WI38 (cell line): Measurements from ENCODE around the gene LTC4S.

Source experiments
- H3K4me3 ChIP-seq: 2 replicates; pipeline ENCODE4 v1.5.1; 2011; ENCODE audit warnings: low read depth, mild to moderate bottlenecking, control low read depth, low read length
- CTCF ChIP-seq: IDR thresholded peaks from 2 replicates; pipeline ENCODE4 v1.5.1; 2012; ENCODE audit warnings: low read depth, mild to moderate bottlenecking, control low read depth, low read length

LTC4S gene

GRCh38 chr5:179766021-179766725 is 27.6 kb upstream of the LTC4S start:
- H3K4me3 ChIP-seq = 0 out of 2 replicates have a peak overlapping the region, but pooled peaks have one; percentile 6
- TF ChIP-seq CTCF = no peak

GRCh38 chr5:179766726-179767455 is 26.9 kb upstream of the LTC4S start:
- 0 out of 2 replicates have a peak overlapping the region, but pooled peaks have one; percentile 6 for H3K4me3 ChIP-seq
- no peak for TF ChIP-seq CTCF

GRCh38 chr5:179767496-179768100 is 26.2 kb upstream of the LTC4S start:
- TF ChIP-seq CTCF = no peak
- no peak overlapping the region for H3K4me3 ChIP-seq

- no peak overlapping the region for H3K4me3 ChIP-seq
- TF ChIP-seq CTCF = no peak
These were observed 25.3 kb upstream of the LTC4S start for GRCh38 chr5:179768326-179769085.

GRCh38 chr5:179769271-179769670 is 24.5 kb upstream of the LTC4S start:
- TF ChIP-seq CTCF = no peak

GRCh38 chr5:179769796-179770195 is 24.0 kb upstream of the LTC4S start:
- H3K4me3 ChIP-seq = no peak overlapping the region
- TF ChIP-seq CTCF = no peak

More at GRCh38 chr5:179769271-179769670, 24.5 kb upstream of the LTC4S start:
- H3K4me3 ChIP-seq = no peak overlapping the region
